ENCODE data around the gene VEPH1.

The VEPH1 gene

DNA sequence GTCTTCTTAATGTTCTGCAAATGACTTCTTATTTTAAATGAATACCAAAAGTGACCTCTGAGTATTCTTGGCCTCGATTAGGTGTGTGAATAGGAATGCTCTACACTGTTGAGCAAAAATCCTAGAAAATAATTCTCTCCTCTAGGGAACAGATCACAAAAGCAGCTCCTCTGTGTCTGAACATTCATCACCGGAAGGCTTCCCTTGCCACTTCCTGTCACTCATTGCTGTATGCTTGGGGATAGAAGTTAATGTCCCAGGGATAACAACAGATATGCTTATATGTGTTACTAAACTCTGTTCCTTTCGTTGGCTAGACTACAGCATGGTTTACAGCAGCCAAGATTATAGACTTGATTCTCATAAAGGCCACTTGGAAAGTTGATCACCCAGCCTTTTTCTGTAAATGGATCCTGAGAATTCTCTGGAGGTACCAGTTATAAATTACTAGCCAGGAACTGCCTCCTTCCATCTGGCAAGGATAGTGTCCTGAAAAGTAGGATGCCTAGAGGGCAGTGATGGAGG lies 82.5 kb downstream of the VEPH1 start:
- DNase-seq = no peak

DNA sequence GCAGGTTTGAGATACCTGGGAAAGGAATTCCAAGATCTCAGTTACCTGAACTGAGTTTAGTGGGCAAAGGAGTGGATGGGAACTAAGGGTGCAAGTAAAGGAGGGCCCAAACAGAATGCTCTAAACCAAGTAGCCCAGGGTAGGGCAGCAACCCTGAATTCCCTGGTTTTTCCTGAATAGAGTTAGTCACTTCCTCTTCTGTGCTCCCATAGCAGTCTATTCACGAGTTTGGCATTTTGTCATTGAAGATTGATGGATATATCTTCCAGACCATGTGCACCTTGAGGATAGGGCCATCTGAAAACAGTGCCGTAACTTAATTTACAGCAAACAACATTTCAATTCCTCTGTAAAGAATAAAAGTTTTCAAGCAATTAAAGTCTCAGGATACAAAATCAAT lies 85.1 kb downstream of the VEPH1 start:
- no peak for DNase-seq

DNA sequence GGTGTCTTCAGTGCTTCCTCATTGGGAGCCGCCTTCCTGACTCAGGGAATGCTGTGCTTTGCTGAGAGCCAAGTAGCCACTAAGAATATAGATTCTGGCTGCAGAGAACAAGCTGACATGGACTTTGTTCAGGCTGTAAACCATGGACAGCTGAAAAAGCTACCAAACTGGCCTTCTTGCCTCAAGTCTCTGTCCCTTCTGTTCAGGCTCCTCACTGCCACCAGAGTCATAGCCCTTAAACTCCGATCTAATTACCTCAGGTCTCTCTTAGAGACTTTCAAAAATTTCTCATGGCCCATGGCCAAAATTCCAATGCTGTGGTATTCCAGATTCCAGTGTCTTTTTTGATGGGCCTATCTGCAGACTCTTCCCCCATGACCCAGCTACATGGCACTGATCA lies 86.0 kb downstream of the VEPH1 start:
- DNase-seq = no peak

DNA sequence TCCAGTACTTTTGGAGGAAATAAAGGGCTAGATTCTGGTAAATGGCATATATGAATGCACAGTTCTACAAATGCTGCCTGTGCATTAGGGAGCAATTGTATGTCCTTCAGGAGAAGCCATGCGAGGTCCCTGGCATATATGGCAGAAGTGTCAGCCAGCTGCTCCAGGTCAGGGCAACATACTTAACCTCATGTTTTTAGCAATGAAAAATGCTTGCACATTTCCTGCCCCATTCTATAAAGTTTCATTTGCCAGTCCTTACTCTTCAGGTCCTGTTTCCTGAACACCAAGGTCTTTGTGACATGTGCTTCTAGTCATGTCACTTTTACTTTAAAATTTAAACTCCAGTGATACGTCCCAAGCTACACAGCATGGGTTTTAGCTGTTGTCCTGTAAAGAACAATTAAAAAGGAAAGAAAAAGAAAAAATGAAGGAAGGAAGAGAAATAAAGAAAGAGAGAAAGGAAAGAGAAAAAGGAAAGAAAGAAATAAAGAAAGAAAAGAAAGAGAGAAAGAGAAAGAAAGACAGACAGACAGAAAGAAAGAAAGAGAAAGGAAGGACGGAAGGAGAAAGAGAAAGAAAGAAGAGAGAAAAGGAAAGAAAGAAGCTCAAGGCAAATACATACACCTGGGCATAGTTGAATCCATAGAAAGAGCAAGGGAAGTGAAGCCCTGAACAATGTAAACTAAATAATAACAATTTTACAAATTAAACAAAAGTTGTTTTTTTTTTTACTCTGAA lies 86.7 kb downstream of the VEPH1 start:
- no peak for DNase-seq

DNA sequence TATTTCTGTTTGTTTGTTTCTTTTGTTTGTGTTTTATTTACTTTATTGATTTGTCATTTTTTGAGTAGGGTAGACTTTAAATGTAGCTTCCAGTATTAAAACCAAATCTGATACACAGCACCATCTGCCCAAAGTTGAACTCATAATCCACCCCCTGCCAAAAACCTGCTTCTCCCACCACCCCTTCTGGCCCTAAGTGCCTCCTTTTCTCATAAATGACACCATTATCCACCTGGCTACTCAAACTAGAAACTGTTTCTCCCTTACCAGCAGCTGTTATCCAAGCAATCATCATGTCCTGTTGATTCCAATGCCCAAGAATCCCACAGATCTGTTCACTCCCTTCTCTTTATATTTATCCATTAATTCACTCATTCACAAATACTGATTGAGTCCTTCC lies 88.4 kb downstream of the VEPH1 start:
- DNase-seq = no peak

DNA sequence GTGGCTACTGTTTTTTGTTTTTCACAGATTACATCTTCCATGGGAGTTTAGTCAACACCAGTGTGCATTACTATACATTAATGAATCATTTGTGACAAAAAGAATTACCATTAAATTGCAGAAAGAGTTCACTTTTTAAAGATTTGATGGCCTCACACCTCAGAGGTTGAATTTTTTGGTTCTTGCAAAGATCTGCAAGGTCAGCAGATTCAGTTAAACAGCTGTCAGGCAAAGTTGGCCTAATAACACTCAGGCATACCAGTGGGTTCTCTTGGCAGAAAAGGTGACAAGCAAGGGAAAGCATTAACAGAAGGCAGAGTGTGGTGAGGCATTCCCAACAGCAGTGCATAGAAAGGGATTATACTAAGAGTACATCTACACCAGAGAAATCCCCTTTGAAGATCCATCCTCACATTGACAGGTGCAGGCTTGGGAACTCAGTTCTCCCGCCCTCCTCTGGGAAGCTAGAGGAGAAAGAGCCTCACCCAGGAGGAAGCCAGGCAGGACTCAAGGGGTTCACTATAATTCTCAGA lies 90.8 kb downstream of the VEPH1 start:
- no peak for DNase-seq

DNA sequence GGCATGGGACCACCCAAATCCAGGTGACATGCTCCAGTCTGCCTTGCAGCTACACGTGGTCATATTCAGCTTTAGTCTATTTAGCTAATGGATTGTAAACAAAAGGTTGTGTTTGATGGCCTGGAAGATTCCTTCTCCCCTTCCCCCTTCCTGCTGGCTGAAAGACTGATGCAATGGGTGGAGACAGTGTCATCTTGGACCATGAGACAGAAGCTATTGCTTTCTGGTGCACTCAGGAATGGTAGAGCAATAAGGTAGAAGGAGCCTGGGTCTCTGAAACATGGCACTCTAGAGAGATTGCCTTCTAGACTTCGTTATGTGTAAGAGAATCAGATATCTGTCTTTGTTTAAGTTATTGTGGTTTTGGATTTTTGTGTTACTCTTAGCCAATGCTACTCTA lies 92.3 kb downstream of the VEPH1 start:
- no peak for DNase-seq

DNA sequence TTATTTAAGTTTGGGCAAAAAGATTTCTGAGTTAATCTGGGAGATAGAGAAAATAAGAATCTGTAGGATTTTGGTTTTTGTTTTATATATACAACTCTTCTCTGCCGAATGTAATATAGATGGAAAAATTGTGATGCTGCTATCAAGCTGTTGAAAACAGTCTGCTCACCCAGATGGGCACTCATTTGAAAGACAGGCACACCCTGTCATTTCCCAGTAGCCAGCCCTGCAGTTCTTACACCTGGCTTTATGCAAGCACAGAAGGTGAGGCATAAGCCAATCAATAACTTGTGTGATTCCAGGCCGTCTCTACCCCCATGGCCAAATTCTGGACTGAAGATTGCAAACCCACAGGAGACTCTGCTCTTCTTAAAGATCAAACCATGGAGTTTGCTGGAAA lies 93.7 kb downstream of the VEPH1 start:
- DNase-seq = no peak

DNA sequence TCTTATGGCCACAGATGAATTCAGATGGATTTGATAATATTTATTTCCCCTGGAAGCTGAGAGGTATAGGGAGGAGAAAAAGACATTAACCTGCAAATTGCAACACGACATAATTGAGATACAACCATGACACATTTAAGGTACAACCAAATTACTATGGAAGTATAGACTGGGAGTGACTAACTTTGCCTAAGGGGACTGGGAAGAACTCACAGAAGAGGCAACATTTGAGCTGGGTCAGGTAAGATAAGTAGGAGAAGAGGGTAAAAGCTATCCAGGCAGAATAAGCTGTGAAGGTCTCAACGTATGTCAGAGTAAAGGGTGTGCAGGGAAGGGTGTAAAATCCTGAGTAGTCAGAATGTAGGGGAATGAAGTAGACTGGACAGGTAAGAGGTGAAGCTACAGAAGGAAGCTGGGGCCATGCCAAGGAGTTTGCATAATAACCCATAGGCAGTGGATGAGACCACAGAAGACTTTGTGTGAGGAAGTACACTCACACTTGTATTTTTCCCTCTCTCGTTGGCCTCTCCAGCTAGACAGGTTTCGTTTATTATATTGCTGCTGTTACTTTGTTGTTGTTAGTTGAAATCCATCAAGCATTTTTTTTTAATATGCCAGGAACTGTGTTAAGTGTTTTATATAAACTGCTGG lies 94.6 kb downstream of the VEPH1 start:
- no peak for DNase-seq

DNA sequence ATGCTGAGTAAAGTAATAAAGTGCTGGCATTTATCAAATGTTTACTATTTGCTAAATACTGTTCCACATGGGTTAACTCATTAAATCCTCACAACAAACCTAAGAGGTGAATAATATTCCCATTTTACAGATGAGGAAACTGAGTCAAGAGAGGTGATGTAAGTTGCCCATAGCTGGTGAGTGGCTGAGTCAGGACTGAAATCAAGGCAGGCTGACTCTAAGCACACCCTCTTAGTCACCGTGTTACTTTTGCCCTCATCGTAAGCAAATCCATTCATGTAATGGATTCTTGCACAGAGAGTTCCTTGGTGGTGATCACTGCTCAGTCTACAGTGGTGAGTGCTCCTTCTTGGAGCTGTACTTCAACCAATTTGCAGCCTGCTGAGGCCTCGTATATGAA lies 95.4 kb downstream of the VEPH1 start:
- DNase-seq = no peak

DNA sequence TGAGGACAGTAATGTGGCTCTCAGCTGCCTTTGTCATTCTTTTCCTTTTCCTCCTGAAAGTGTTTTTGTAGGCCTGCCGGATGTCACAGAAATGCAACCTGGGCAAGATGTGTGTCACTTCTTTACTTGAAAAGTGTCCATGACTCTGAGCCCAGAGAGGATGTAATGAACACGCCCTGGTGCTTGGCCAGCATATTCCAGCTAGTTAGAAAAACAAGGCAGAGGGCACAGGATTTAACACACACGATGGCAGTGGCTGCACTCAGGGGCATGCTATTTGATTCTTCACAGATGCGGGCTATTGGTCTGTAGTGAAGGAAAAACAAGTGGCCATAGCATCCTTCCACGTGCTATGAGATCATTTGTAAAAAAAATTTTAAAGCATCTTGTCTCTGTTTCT lies 96.8 kb downstream of the VEPH1 start:
- no peak for DNase-seq

DNA sequence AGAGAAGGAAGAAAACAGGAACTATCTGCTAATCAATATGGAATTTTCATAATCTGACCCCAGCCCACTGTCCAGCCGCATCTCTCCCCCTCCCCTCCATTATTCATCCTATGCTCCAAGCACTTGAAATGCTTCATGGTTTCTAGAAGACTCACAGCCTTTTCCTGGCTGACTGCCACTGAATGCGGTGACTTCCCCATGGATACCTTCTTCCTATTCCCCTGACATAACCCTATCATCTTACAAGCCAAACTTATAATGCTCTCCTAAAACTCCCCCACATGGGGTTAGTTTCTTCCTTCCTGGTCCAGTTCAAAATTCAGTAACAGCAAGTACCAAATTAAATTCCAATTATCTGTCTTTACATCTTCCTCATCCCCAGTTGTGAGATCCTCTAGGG lies 97.8 kb downstream of the VEPH1 start:
- no peak for DNase-seq

DNA sequence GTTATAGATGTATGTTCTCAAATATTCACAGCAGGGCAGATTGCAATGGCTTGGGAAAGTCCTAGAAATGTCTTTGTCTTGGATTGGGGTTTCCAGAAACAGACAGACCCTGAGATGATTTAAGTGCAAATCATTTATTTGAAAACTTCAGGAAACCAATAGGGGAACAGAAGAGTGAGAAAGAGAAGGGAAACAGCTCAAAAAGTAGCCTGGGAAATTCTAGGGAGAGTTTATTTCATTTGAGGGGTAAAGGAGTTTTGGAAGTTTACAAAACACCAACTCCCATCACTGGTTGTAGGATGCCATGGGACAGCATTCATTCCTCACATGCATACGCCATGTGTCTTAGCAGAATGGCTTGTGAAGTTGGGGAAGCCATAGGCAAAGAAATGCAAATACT lies 98.8 kb downstream of the VEPH1 start:
- no peak for DNase-seq

DNA sequence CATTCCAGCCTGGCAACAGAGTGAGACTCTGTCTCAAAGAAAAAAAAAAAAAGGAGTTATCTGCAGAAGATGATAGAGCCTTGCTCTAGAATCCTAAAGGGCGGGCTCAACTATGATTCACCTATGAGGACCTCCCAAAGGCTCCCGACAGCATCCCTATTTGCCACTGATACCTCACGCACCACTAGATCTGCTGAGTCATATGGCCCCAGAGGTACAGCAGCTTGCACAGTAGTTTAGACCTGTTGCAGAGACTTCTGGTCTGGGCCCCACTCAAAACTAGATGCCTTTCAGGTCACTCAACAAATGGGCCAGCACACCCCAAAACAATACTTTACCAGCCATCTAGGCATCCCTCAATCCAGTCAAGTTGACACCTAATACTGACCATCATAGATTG lies 104.6 kb downstream of the VEPH1 start:
- DNase-seq = no peak

DNA sequence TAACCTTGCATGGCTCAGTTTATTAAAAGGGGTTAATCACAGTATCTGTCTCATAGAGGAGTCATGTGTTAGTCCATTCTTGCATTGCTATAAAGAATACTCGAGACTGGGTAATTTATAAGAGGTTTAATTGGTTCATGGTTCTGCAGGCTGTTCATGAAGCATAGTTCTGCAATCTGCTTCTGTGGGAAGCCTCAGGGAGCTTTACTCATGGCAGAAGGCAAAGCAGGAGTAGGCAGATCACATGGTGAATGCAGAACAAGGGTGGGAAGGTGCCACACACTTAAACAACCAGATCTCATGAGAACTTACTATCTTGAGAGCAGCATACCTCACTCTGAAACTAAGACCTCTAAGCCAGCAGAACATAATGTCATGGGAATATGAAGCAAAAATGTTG lies 108.8 kb downstream of the VEPH1 start:
- no peak for DNase-seq

DNA sequence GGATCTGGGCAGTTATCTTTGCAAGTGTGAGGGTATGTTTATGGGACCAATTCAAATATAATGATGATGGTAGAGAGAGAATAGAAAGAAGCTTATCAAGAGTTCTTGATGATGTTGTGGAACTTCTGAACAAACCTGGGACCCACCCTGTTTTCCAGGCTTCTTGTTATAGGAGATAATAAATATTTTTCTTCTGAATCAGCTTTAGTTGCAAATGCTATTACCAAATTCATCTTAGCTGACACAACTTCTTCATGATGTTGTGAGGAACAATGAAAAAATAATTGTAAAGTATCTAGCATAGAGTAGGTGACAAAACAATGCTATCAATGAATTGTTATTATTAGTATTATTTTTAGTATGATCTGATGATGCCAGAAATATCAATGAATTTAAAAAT lies 110.1 kb downstream of the VEPH1 start:
- no peak for DNase-seq

DNA sequence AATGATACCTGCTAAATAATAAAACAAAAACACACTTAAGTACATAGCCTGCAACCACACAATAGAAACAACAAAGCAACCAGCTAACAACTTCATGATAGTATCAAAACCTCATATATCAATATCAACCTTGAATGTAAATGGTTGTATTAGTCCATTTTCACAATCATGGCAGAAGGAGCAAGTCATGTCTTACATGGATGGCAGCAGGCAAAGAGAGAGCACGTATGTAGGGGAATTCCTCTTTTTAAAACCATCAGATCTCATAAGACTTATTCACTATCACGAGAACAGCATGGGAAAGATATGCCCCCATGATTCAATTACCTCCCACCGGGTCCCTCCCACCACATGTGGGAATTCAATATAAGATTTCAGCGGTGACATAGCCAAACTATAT lies 111.1 kb downstream of the VEPH1 start:
- DNase-seq = no peak

DNA sequence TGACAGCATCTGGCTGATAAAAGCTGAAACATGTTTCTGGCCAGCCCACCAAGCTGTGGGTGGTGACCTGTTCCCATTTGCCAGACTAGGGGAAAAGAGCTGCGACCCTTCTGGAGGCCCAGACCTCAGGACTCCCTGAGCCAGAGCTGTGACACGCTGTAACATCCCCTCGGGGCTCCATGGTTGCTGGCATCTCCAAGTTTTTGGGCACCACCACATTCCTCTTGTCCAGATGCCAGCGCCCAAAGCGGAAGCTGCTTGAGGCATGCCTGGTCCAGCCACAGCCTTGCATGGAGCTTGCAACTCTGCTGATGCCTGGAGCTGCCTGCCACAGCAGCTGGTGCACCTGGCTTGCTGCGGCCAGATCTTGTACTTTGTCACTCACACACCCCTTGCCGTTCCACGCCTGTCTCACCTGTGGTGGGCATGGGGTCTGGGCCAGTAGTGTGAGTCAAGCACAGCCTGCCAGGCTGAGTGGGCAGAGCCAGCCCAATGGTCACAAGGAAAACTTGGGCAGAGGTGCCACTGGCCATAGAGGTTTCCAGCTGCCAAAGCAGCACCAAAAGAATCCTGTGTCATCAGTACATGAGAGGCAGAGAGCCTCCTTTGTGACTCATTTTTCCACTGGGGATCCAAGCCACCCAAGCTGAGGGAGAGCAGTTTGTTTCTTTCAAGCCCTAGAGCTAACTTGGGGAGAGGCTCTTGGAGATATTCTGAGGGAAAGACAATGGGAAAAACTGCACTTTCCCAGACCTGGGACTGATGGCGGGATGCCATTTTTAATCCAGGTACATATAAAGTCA lies 112.3 kb downstream of the VEPH1 start:
- DNase-seq = no peak

DNA sequence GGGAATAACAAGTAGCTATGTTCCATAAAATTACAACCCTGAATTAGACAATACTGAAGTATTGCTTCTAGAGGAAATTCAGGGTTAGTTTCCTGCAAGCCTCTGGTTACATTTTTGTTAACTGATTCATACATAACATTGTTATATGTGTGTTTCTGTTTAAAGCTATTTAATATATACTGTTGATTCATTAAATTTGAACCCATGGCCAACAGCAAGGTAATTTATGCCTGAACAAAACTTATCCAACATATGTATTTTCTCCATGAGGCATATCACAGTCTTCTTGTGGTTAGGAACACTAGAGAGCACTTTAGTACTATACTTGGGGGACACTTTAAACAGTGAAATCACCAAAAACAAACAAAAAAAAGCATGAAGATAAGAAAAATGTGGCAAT lies 114.2 kb downstream of the VEPH1 start:
- no peak for DNase-seq

DNA sequence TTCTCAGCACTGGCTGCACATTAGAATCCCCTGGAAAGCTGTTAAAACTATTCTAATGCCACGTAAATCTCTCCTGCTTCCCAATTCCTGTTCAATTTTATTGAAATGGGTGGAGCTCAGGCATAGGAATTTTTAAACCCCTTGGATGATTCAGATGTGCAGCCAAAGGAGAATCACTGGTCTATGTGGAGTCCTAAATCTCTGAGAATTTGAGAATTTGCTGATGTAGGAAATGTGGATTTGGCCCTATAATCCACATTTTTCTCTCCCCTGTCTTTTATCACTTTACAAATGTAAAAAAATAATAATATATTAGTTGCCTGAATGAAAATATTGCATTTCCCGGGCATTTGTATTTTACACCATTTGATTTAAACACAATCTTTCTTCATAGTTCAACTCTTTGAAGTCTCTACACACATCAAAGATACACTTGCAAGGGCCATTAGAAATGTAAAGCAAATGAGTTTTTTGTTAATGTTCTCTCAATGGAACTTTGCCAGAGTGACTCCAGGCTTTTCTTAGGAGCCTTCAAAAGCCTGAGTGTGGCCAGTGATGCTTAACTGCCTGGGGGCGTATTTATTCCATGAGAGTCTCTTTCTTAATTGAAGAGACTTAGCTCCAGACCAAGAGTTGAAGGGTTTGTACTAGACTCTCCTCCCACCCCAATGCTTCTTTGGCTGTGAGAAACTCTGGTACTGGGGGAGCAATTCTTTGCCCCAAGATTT lies 115.3 kb downstream of the VEPH1 start:
- no peak for DNase-seq

DNA sequence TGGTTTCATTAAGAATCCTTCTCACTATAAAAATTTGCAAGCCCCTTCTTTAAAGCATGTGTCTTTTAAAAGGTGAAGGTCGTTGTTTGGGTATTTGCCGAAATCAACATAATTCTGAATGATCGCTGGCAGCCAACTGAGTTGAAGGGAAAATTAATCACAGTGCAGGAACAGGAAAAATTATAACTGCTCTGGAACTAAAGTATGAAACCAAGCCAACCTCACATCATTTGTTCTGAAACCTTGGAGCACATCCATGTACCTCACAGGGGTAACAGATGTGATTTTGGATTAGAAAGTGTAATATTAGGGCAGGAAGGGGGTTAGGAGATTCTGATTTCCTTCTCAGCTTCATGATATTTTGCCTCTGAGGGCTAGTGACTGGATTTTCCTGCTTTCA lies 118.7 kb downstream of the VEPH1 start:
- DNase-seq = no peak

DNA sequence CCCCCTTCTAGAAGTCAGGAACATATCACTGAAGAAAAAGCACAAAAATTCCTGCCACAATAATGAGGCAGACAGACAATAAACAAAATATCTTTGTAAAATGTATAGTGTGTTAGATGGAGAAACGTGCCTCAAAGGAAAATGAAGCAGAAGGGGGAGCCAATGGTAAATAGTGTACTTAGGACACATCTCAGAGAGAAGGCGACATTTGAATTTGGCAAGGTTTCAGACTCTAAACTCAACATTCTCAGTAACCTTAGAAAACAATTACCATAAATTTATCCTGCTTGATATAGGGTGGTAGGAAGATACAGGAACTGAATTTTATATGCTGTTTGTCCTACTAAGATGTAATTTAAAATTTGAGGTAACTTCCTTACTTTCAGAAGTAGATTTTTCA lies 119.2 kb downstream of the VEPH1 start:
- DNase-seq = no peak

DNA sequence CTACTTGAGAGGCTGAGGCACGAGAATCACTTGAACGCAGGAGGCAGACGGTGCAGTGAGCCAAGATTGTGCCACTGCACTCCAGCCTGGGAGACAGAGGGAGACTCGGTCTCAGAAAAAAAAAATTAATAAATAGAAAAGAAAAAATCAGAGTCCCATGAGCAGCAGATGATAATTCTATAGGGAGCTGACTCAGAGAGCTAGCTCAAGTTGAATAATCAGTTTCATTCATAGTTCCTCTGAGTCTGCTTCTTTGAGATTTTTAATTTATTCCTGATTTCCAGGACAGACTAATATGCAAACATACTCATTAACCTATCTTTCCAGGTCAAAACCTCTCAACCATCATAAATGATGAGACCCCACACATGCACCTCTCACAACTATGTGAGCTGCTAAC lies 121.6 kb downstream of the VEPH1 start:
- DNase-seq = no peak

Data from activated naive CD4-positive, alpha-beta T cell treated with Interleukin-2 at 50 U/mL for 16 hours (primary cell).